HG03108 (cell line): ENCODE data around the gene CASQ2.

Experiments
- ATAC-seq: cut with Tn5 transposase; IDR thresholded peaks from one replicate; pipeline ENCODE4 v1.9.1; 2021; ENCODE audit warnings: moderate library complexity; ENCODE audit not compliant: unreplicated experiment

CASQ2 gene

GRCh38 chr1:115732316-115732715 is 36.2 kb downstream of the CASQ2 start:
- ATAC-seq = no peak

GRCh38 chr1:115729756-115730155 is 38.8 kb downstream of the CASQ2 start:
- ATAC-seq = peak; percentile 97

- no peak for ATAC-seq
Observed at GRCh38 chr1:115728341-115728740, 40.2 kb downstream of the CASQ2 start.

DNA sequence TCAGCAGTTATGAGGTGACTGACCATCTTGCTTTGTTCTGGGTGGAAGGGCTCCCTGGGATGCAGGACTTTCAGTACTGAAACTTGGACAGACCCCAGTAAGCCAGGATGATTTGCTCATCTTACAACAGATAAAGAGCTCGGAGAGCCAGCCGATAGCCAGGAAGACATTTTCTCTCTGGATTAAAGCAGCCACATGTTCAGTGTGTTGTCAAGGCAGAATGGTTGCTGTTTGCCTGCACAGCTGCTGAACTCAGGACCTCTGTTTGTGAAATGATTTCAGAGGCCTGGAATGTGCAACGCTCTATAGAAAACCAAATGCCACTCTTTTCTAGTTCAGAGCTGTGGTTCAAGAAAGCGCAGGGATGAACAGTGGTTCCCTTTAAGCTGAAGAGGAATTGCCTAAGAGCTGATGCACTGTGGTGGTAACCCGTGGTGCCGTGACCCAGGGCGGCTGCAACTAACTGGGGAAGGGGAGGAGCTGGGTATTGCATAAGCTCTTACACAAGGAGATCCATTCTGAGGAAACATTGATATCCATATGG is 40.7 kb downstream of the CASQ2 start:
- no peak for ATAC-seq

DNA sequence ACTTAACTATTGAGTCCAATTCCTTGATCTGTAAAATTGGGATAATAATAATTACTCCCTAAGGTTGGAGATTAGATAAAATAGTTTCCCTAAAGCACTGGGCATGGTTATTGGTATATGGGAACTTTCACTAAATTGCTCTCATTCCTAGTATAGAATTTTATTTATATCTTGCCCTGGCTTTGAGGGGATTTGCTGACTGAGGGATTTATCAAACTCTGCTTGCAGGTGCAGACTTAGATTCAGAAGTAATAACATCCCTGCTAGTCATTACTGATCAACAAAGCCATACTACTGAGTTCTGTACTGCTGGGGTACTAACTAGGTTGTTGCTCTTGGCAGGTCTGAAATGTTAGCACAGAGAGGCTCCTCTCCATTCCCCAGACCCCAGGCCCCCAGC is 41.9 kb downstream of the CASQ2 start:
- no peak for ATAC-seq

- no peak for ATAC-seq
Observed at GRCh38 chr1:115726161-115726560, 42.4 kb downstream of the CASQ2 start.

DNA sequence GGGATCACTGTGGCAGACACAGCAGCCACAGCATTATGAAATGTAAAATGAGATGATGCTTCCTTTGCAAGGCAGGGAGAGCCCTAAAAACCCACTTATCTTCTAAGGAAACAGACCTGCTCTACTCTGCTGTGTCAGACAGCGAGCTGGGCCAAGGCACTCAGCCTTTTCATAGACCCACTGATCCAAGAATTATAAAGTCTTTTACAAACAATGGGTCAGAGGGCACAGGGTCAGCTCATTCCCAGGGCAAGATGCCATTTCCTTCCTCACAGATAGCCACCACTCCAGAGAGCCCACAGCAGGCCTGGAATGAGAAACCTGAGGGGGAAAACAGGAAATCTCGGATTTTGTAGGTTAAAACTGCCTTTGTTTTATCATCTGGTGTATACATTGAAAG is 42.9 kb downstream of the CASQ2 start:
- ATAC-seq = no peak

DNA sequence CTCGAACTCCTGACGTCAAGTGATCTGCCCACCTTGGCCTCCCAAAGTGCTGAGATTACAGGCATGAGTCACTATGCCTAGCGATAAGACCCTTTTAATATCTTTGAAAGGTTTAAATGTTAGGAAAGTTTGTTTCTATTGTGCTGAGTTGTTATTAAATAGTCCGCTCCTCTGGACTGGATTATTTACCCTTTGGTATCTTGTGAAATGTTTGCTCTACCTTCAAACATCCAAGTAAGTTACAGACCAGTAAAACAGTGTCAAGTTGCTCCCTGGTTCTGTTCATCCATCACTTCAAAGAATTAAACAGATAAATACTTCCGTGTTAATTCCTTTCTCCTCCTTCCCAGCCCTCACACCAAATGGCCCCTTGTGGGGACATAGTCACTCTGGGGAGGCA is 44.8 kb downstream of the CASQ2 start:
- no peak for ATAC-seq

GRCh38 chr1:115722221-115722620 is 46.3 kb downstream of the CASQ2 start:
- ATAC-seq = no peak

DNA sequence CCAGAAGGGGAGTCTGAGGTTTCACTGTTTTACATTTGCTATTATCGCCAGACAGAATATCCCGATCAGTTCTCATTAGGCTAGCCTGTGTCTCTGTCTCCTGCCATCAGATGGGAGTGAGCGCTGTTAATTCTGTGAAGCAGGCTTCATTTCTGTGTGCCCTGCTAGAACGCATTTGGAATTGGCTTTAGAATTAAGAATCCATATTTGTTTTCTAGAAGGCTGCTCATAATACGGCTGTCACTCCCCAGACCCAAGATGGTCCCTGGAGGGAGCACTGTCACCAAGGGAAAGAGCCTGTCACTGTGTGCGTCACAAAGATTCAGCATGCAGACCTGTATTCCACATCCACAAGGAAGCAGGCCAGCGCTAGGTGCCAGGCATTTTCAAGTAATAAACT is 49.2 kb downstream of the CASQ2 start:
- ATAC-seq = no peak

GRCh38 chr1:115718011-115718754 is 50.3 kb downstream of the CASQ2 start:
- no peak for ATAC-seq

DNA sequence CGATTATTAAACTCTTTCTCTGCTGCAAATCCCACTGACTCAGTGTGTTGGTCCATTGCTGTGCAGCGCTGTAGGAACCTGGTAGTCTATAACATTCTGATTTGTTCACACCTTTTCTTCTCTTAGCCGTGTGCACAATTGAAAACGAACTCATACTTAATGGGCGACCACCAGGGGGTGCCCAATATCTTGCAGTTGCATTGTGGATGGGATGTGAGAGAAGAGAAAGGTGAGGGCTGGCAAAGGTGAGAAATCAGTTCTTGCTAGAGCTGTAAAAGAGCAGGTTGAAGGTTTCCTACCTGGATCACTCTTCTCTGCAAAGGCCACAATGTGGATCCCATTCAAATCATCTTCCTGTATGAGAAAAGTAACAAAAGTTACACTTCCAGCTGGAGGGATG is 51.0 kb downstream of the CASQ2 start:
- ATAC-seq = no peak

- no peak for ATAC-seq
Observed at GRCh38 chr1:115714572-115715141, 53.9 kb downstream of the CASQ2 start.

DNA sequence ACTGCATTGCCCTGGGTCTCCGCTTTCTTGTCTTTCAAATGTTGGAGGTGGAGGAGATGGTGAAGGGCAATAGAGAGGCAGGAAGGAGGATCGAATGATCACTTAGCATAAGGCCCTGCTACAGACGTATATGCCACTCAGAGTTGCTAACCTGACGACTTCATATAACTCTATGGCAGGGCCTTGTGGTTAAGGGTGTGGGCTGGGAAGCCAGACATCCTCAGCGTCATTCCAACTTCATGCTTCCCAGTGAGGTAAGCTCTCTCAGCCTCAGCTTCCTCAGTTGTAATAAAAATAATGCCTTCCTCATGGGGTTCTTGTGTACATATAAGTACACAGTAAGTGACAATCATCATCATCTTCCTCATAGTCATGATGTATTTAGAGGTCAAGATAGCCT is 54.6 kb downstream of the CASQ2 start:
- ATAC-seq = no peak

- no peak for ATAC-seq
Observed at GRCh38 chr1:115712911-115713609, 55.5 kb downstream of the CASQ2 start.

- no peak for ATAC-seq
Observed at GRCh38 chr1:115710859-115711624, 57.5 kb downstream of the CASQ2 start.

DNA sequence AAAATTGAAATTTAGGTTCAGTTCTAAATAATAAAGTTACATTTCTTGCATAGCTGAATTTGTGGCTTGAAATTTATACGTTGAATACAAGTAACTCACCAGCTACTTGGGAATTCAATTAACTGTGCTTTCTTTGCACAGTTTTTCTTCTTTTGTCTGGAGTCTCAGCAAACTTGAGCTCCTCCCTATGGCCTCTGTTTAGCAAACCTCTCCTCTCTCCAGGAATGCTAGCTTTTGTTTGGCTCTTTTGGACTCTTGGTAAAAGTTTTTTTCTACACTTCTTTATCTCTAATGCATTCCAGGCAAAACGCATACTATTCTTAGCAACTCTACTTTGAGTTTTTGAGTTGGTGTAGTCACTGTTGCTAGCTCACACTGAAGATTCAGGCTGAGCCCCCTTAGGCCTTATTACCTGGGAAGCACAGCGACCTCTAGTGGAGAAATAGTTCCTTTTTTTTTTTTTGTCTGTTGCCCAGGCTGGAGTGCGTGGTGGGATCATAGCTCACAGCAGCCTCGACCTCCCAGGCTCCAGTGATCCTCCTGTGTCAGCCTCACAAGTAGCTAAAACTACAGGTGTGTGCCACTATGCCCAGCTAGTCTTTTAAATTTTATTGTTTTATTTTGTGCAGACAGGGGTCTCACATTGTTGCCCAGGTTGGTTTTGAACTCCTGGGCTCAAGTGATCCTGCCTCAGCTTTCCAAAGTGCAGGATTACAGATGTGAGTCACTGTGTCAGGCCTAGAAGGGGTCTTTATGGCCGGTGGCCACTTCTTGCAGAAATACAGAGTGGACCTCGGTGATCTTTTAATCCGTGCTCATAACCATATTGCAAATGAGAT is 61.7 kb downstream of the CASQ2 start:
- ATAC-seq = no peak

DNA sequence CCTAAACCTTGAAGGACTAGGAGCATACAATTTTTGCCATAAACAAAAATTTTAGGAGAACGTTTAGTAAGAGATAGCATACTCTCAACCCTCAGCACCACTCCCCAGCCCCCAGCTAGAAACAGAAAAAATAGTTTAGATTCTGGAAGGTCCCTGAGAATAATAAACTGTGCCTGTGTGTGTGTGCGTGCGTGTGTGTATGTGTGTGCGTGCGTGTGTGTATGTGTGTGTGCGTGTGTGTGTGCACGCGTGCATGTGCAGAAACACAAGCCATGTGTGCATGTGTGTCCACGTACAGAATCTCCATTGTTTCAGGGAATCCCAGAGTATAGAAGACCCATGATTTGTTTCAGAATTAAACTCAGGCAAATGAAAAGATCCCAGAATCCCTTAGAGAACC is 62.6 kb downstream of the CASQ2 start:
- no peak for ATAC-seq

DNA sequence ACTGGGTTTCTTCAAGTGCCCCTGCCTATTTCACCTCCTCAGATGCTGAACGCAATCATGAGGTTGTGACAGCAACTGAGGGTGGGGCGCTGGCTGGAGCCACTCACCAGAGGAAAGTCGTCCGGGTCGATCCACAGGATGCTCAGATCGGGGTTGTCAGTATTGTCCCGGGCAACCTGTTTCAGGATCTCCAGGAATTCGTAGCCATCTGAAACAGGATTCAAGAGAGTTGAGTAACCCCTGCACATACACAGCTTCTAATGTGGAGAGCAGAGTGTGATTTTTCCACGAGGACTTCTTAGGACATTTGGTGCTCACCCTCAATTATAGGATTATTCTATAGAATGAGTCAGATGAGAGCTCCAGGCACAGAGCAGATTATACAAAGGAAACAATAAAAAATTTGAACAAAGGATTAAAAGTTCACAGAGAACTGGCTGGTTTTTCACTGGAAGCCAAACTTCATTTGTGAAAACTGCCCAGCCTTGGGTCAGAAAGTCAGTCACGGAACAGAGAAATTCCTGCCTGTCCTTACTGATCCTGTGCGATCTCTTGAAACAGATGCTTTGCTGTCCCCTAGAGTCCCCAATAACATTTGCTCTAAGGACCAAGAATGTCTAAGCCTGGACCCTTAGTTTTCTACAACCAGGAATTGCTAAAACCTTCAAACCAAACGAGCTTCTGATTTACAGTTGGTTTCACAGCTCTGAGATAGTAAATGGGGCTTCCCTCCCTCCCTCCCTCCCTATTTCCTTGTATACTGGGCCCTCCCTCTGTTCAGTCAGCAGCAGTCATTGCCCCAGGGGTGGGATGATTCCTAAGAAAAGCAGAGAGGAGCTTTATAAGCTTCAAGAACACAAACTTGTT is 63.2 kb downstream of the CASQ2 start:
- no peak for ATAC-seq
